SW480 (cell line): ENCODE results near the gene PPM1L.
A peak's percentile ranks its signal among the peaks of the same experiment; 100 is the strongest.
"Not testable (repeated sequence)": the region's sequence is repeated elsewhere in the genome, so short reads cannot be mapped to it uniquely, and the experiment has no call there.

Source experiments
- DNase-seq: peaks from one replicate; pipeline ENCODE4 v3.0.0-alpha.2; 2016; ENCODE audit warnings: low spot score

PPM1L gene

GRCh38 chr3:160935413-160936095 is 179.5 kb downstream of the PPM1L start:
- DNase-seq: no peak

- DNase-seq: peak; percentile 72
Observed at GRCh38 chr3:160941885-160942494, 186.0 kb downstream of the PPM1L start.

GRCh38 chr3:160943996-160944395 is 188.0 kb downstream of the PPM1L start:
- DNase-seq: no peak

GRCh38 chr3:160945336-160945735 is 189.3 kb downstream of the PPM1L start:
- no peak for DNase-seq

- DNase-seq: no peak
Observed at GRCh38 chr3:160948273-160948672, 192.2 kb downstream of the PPM1L start.

- DNase-seq: peak; percentile 99
Observed at GRCh38 chr3:160949460-160949859, 193.4 kb downstream of the PPM1L start.

- no peak for DNase-seq
Observed at GRCh38 chr3:160950542-160950941, 194.5 kb downstream of the PPM1L start.

- DNase-seq: no peak
Observed at GRCh38 chr3:160950954-160951353, 194.9 kb downstream of the PPM1L start.

GRCh38 chr3:160951642-160952487 is 195.8 kb downstream of the PPM1L start:
- no peak for DNase-seq

- no peak for DNase-seq
Observed at GRCh38 chr3:160953686-160954085, 197.7 kb downstream of the PPM1L start.

- peak; percentile 13 for DNase-seq
Observed at GRCh38 chr3:160956785-160957184, 200.8 kb downstream of the PPM1L start.

GRCh38 chr3:160960568-160960967 is 204.5 kb downstream of the PPM1L start:
- DNase-seq: no peak

GRCh38 chr3:160963949-160964348 is 207.9 kb downstream of the PPM1L start:
- DNase-seq: no peak

- DNase-seq: no peak
Observed at GRCh38 chr3:160968761-160969160, 212.7 kb downstream of the PPM1L start.

- peak; percentile 50 for DNase-seq
Observed at GRCh38 chr3:160973067-160973809, 217.2 kb downstream of the PPM1L start.

GRCh38 chr3:160977773-160978172 is 221.7 kb downstream of the PPM1L start:
- no peak for DNase-seq

GRCh38 chr3:160980740-160981139 is 224.7 kb downstream of the PPM1L start:
- no peak for DNase-seq

- DNase-seq: no peak
Observed at GRCh38 chr3:160981217-160981938, 225.3 kb downstream of the PPM1L start.

- no peak for DNase-seq
Observed at GRCh38 chr3:160982491-160982890, 226.5 kb downstream of the PPM1L start.

GRCh38 chr3:160983900-160984299 is 227.9 kb downstream of the PPM1L start:
- DNase-seq: not testable (repeated sequence)

- no peak for DNase-seq
Observed at GRCh38 chr3:160986069-160986468, 230.0 kb downstream of the PPM1L start.
